Islet of Langerhans (tissue), 1 donor: ENCODE data around the gene TCEAL7.

ENCODE experiments used
- FAIRE-seq: peaks from one replicate; lab custom pipeline; 2011; peaks lifted over from hg19 to GRCh38; lab: Jason Lieb, UNC

The TCEAL7 gene

DNA sequence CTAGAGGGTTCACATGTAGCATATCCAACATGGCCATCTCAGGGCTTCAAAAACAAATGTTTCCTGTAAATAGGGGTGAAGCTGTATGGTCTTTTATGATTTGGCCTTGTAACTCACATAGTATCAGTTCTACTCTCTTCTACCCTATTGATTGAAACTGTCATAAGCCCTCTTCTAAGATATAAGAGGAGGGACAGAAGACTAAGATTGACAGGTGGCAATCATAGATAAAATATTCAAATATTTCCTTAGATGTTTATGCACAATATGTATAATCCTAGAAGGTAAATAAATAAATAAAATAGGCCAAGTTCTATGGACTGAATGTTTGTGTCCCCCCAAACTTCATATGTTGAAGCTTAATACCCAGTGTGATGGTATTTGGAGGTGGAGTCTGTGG is 39.4 kb downstream of the TCEAL7 start:
- FAIRE-seq: no peak

GRCh38 chrX:103372886-103373285 is 42.8 kb downstream of the TCEAL7 start:
- FAIRE-seq: no peak

GRCh38 chrX:103373581-103373980 is 43.5 kb downstream of the TCEAL7 start:
- no peak for FAIRE-seq

DNA sequence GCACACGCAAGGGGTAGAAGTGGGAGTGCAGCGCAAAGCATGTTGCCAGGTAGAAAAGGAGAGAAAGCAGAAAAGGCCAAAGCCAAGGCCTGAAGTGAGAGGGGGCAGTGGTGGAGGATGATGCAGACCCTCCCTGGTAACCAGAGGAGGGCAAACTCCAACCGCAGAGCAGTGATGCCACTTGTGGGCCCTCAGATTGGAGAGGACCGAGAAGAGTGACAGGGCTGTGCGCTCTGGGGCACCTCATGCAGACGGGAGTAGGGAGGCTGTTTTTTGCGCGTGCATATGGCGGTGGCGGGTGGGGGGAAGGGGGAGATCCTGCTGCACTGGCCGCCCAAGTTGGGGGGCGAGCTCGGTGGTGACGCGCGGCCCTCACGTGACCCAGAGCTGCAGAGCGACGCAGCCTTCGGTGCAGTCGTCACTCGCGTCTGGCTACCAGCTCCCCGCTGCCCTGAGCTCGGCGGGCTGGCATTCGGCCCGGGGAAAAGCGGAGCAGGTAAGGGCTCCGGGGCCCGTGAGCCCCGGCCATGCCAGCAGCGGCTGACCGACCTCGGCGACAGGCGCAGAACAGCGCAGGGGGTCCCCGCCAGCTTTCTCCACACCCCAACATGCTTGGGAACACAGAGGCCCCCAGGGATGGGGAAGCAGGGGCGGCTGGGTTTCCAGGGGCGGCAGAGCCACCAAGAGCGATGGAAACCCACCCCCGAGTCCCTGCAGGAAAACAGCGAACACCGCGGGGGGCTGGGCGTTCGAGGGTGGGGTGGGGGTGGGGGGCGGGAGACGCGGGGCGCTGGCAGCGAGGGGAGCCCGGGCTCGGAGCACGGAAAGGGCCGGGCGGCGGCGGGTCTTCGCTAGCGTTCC is 46.3 kb downstream of the TCEAL7 start, which contains the start of gene BEX3:
Gene BEX3, plus strand, starts transcription at position 421 of the 861 bp plus-strand sequence. CDS start 984 bp downstream, outside the sequence.
- no peak for FAIRE-seq

DNA sequence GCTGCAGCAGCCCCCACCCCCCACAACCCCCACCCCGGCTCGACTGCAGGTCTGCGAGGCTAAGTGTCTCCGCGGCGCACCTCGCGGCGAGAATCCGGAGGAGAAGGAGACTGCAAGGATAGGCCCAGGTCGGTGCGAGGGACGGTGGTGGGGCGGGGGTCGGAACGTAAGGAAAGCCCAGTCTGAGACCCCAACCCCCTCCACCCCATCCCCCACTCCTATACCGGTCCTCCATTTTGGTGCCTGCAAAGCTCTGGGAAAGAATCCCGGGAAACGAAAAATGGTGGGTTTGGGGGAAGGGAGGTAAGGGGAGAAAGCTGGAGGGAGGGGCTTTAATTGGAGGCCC is 46.9 kb downstream of the TCEAL7 start:
- no peak for FAIRE-seq

- no peak for FAIRE-seq
These were observed 49.0 kb downstream of the TCEAL7 start for GRCh38 chrX:103378990-103379389.
